NOMO-1 treated with dmso at 0.1 percent for 144 hours (cell line): ENCODE results near the gene ZFR.
"Not testable (repeated sequence)": the region's sequence is repeated elsewhere in the genome, so short reads cannot be mapped to it uniquely, and the experiment has no call there.

Experiments used
- DNase-seq: peaks from one replicate; lab custom pipeline; 2025; ENCODE audit not compliant: unreplicated experiment; lab: John Stamatoyannopoulos, UW

ZFR gene

GRCh38 chr5:32323741-32324140, 120.8 kb downstream of the ZFR start:
- DNase-seq = no peak

- no peak for DNase-seq
Observed at GRCh38 chr5:32322882-32323281, 121.7 kb downstream of the ZFR start.

GRCh38 chr5:32321787-32322186, 122.8 kb downstream of the ZFR start:
- peak; percentile 63 for DNase-seq

- no peak for DNase-seq
Observed at GRCh38 chr5:32320576-32320975, 124.0 kb downstream of the ZFR start.

GRCh38 chr5:32319926-32320543, 124.5 kb downstream of the ZFR start:
- DNase-seq = no peak

- DNase-seq = no peak
Observed at GRCh38 chr5:32319392-32319791, 125.1 kb downstream of the ZFR start.

GRCh38 chr5:32317041-32317440, 127.5 kb downstream of the ZFR start:
- DNase-seq = no peak

GRCh38 chr5:32315221-32316014, 129.1 kb downstream of the ZFR start:
- no peak for DNase-seq

GRCh38 chr5:32314658-32315057, 129.9 kb downstream of the ZFR start:
- no peak for DNase-seq

GRCh38 chr5:32314152-32314488, 130.4 kb downstream of the ZFR start:
- not testable (repeated sequence) for DNase-seq

- peak; percentile 100 for DNase-seq
Observed at GRCh38 chr5:32312595-32313332, 131.8 kb downstream of the ZFR start, which contains the start of gene MTMR12. Gene MTMR12, minus strand, starts transcription at chr5:32312939. Its CDS starts 101 bp downstream, at chr5:32312838.

GRCh38 chr5:32312197-32312594, 132.3 kb downstream of the ZFR start:
- no peak for DNase-seq

- no peak for DNase-seq
Observed at GRCh38 chr5:32311404-32312196, 132.9 kb downstream of the ZFR start.

- peak; percentile 74 for DNase-seq
Observed at GRCh38 chr5:32309761-32310160, 134.8 kb downstream of the ZFR start.

- no peak for DNase-seq
Observed at GRCh38 chr5:32308946-32309345, 135.6 kb downstream of the ZFR start.

- no peak for DNase-seq
Observed at GRCh38 chr5:32307769-32308194, 136.8 kb downstream of the ZFR start.

- DNase-seq = no peak
Observed at GRCh38 chr5:32304622-32305021, 139.9 kb downstream of the ZFR start.
